Brain microvascular endothelial cell (primary cell): ENCODE results near the gene GLA.

Experiments
- DNase-seq: peaks from one replicate; pipeline ENCODE4 v3.0.0-alpha.2; 2020
- H3K27ac ChIP-seq: fragments of 250-450 bp; sonication (Bioruptor Pico); 2 replicates; pipeline ENCODE4 v1.5.1; 2020; ENCODE audit warnings: mild to moderate bottlenecking, moderate library complexity
- H3K27me3 ChIP-seq: fragments of 250-450 bp; sonication (Bioruptor Pico); replicated peaks from 2 replicates; pipeline ENCODE4 v1.5.1; 2020; ENCODE audit warnings: mild to moderate bottlenecking
- H3K36me3 ChIP-seq: fragments of 250-450 bp; sonication (Bioruptor Pico); replicated peaks from 2 replicates; pipeline ENCODE4 v1.5.1; 2020; ENCODE audit warnings: mild to moderate bottlenecking
- H3K4me3 ChIP-seq: 2 replicates; pipeline ENCODE4 v1.5.1; 2011; ENCODE audit warnings: low read depth, mild to moderate bottlenecking, control low read depth, low read length, moderate library complexity
- in situ Hi-C: cut with HindIII; loops from 2 replicates; pipeline ENCODE4 v1.10.0; 2017; ENCODE audit warnings: low sequenced_read_pairs, low pct_ligation_motif_present
- TF ChIP-seq, protein P1 (sequence below): IDR thresholded peaks from 2 replicates; pipeline ENCODE4 v1.5.1; 2011; ENCODE audit warnings: low read depth, mild to moderate bottlenecking, moderate library complexity, low read length, control low read depth, inconsistent platforms; ENCODE audit errors: missing control alignments

The GLA gene

DNA sequence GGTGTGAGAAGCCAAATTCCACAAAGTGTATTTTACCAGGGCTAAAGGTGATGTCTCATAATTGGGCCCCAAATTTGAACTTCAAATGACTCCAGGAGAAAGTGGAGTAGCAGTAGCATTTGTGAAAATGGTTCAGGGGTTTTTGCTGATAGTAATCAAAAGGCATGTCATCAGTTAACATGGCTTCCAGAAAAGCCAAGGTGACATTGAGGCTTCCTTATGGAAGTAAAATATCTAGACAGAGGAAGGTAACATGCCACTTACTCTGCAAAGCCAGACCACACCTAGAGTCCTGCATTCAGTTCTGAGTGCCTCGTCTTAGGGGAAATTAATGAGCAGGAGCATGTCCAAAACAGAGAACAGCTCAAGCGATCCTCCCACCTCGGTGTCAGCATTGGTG is 19.1 kb downstream of the GLA start:
- in situ Hi-C loops = no loop called here
- peaks cover 19% of the 10 kb centered on the region for H3K36me3 ChIP-seq
- no peak for DNase-seq
- TF ChIP-seq, protein P1, sequence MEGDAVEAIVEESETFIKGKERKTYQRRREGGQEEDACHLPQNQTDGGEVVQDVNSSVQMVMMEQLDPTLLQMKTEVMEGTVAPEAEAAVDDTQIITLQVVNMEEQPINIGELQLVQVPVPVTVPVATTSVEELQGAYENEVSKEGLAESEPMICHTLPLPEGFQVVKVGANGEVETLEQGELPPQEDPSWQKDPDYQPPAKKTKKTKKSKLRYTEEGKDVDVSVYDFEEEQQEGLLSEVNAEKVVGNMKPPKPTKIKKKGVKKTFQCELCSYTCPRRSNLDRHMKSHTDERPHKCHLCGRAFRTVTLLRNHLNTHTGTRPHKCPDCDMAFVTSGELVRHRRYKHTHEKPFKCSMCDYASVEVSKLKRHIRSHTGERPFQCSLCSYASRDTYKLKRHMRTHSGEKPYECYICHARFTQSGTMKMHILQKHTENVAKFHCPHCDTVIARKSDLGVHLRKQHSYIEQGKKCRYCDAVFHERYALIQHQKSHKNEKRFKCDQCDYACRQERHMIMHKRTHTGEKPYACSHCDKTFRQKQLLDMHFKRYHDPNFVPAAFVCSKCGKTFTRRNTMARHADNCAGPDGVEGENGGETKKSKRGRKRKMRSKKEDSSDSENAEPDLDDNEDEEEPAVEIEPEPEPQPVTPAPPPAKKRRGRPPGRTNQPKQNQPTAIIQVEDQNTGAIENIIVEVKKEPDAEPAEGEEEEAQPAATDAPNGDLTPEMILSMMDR = no peak
- no peak overlapping the region for H3K4me3 ChIP-seq
- H3K27me3 ChIP-seq = no peaks in the 10 kb centered on the region
- no peak overlapping the region for H3K27ac ChIP-seq

DNA sequence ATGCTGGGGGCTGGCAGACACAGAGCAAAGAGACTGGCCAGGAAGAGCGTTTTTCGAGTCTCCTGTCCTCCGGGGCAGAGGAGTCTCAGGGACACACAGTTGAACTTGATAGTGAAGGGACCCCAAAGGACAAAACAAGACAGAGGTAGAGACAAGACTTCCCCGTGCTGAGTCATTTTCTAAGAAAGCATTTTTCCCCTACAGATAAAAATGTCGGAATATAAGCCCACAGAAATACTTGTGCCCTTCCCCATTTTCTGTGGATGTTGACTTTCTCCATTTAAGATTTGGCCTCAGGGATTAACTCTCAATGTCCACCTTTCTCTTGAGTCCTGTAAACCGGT is 21.2 kb downstream of the GLA start:
- Histone ChIP-seq H3K27ac (no peak overlapping the region), H3K4me3 (no peak overlapping the region), H3K27me3 (no peaks in the 10 kb centered on the region), H3K36me3 (peaks cover under 1% of the 10 kb centered on the region)
- TF ChIP-seq, protein P1 = no peak
- in situ Hi-C loops = no loop called here
- DNase-seq = no peak

DNA sequence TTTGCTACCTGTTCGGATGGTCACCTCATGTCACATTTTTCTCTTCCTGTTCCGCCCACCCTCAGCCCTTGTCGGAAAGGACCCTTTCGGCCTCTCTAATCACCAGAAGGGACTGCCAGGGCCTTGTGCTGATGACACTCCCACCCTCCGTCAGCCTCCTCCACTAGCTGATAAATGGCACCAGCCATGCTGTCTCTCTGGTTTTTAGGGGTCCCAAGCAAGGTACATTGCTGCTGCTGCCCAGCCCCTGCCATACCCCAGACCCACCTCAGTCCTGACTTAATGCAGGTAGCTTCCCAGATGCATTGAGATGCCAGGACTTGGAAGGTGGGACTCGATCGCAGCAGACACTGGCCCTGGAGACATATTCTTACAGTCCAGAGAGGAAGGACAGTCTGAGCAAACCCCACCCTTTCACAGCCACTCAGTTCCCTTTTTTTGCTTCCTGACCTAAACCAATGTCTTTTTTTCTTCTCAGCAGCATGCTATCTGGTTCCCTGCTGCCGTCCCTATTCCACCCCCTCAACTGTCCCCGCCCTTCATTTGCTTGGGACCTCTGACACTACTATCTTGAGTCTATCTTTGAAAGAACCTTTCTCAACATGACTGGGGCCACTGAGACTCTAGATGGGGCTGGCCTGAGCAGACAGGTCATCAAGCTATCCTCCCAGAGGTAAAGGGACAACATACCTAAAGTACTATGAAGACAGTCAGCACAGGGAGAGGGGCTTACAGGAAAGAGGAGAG is 21.8 kb downstream of the GLA start, which contains the start of gene BTK:
Gene BTK (minus strand): TSS at position 397 of the 747 bp plus-strand sequence. CDS start 10,907 bp downstream, outside the sequence.
- DNase-seq = no peak
- no peak within 1 kb of the TSS for H3K4me3 ChIP-seq
- TF ChIP-seq, protein P1 = no peak
- in situ Hi-C loops = no loop called here
- H3K27me3 ChIP-seq = no peaks in the 10 kb centered on the region
- no peak within 1 kb of the TSS for H3K27ac ChIP-seq
- no peaks in the 10 kb centered on the region for H3K36me3 ChIP-seq

DNA sequence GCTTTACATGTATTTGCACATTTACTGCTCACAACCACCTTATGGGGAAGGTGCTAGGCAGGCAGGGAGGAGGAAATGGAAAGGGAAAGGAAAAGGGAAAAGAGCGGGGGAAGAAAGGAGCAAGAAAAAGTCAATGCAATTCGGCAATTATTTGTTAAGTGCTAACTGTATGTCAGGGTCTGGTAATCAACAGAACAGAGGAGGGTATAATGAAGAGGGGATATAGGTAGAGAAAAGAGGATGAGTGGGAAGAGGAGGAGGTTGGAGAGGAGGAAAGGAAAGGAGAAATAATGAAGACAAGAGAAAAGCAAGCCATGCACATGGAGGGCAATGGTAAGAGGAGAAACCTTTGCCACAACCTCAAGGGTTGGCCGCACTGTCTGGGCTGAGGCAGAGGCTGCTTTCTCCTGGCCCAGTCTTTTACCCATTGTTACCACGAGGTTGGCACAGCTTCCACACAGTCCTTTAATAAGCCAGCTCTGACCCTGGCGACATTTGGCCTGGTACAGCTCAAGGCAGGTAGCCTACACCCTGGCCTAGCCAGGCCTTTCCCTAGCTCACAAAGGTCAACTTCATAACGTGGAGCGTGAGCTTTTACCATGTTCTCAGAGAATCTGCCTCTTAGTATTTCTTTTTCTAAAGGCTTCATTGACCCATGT is 22.6 kb downstream of the GLA start:
- Histone ChIP-seq H3K27me3 (no peaks in the 10 kb centered on the region), H3K27ac (no peak overlapping the region), H3K4me3 (no peak overlapping the region), H3K36me3 (no peaks in the 10 kb centered on the region)
- TF ChIP-seq, protein P1 = no peak
- no peak for DNase-seq
- in situ Hi-C loops = no loop called here

DNA sequence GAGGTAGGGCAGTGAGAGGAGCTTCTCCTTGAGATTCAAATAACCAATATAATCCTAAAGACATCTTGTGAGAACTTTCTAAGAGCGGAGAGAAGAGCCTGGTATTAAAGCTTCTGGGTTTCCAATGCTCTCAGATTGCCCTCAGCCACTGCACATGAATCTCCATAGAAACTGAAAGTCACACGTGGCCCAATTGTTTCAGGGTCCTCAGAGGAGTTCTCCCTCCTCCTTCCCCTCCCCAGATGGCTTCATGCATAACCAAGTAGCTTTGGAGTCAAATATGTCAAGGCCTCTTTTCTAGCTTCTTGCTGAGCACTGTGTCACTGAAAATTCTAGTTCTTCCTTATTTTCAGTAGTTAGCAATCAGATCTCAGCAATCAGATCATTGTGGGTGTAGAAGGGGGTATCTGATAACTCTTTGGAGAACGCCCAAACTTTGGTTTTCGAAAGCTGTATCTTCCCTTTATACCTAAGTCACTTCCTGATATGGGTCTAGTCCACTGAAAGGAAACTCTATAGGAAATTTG is 24.0 kb downstream of the GLA start:
- Histone ChIP-seq H3K36me3 (no peaks in the 10 kb centered on the region), H3K27ac (no peak overlapping the region), H3K4me3 (no peak overlapping the region), H3K27me3 (no peaks in the 10 kb centered on the region)
- in situ Hi-C loops = no loop called here
- TF ChIP-seq, protein P1 = no peak
- DNase-seq = no peak

DNA sequence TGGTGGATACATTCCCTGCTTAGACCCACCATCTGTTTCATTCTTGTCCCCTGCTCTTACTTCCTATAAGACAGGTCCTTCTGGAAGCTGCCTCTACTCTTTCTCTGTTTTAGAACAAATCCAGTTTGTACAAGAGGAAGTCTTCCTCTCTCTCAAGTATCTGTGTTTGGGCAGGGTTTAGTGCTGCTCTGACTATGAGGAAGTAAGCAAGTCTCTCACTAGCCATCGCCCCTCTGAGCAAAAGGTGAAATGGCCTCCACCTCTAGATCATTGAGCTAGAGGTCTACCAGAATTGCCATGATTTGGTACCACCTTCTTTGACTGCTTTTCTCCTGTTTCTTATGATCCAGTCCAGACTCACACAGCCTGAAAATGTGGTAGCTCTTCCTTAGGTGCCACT is 30.2 kb downstream of the GLA start:
- Histone ChIP-seq H3K4me3 (no peak overlapping the region), H3K27me3 (no peaks in the 10 kb centered on the region), H3K27ac (no peak overlapping the region), H3K36me3 (no peaks in the 10 kb centered on the region)
- no peak for DNase-seq
- in situ Hi-C loops = no loop called here
- TF ChIP-seq, protein P1 = no peak
